Germinal center (tissue), 1 donor: ENCODE measurements around the gene HSF4.

Experiments used
- DNase-seq: peaks from one replicate; pipeline ENCODE4 v3.0.0; 2012; ENCODE audit warnings: mixed read lengths, low spot score

Gene HSF4

GRCh38 chr16:67184995-67185650, 20.6 kb downstream of the HSF4 start:
- peak; percentile 72 for DNase-seq

- no peak for DNase-seq
Observed at GRCh38 chr16:67185651-67186134, 21.1 kb downstream of the HSF4 start.

- DNase-seq: no peak
Observed at GRCh38 chr16:67186550-67186950, 22.0 kb downstream of the HSF4 start.

- no peak for DNase-seq
Observed at GRCh38 chr16:67187175-67187890, 22.8 kb downstream of the HSF4 start.

GRCh38 chr16:67188323-67188722, 23.8 kb downstream of the HSF4 start:
- no peak for DNase-seq

- DNase-seq: no peak
Observed at GRCh38 chr16:67188798-67189197, 24.3 kb downstream of the HSF4 start.

- DNase-seq: no peak
Observed at GRCh38 chr16:67190041-67190440, 25.5 kb downstream of the HSF4 start, which contains the start of gene EXOC3L1. EXOC3L1 (minus strand) TSS chr16:67190136; CDS start chr16:67189676, 460 bp downstream.

- DNase-seq: no peak
Observed at GRCh38 chr16:67190448-67191399, 26.2 kb downstream of the HSF4 start.

- DNase-seq: no peak
Observed at GRCh38 chr16:67191411-67191994, 27.0 kb downstream of the HSF4 start.

GRCh38 chr16:67191995-67192681, 27.6 kb downstream of the HSF4 start, which contains the start of gene E2F4:
E2F4 (plus strand) TSS chr16:67192155; CDS start chr16:67192228, 73 bp downstream.
- DNase-seq: peak; percentile 90

GRCh38 chr16:67192781-67193361, 28.3 kb downstream of the HSF4 start:
- no peak for DNase-seq

GRCh38 chr16:67193536-67193935, 29.0 kb downstream of the HSF4 start:
- no peak for DNase-seq

GRCh38 chr16:67194260-67194659, 29.7 kb downstream of the HSF4 start:
- no peak for DNase-seq

- no peak for DNase-seq
Observed at GRCh38 chr16:67195676-67196075, 31.1 kb downstream of the HSF4 start.

GRCh38 chr16:67196881-67197280, 32.3 kb downstream of the HSF4 start:
- no peak for DNase-seq

- DNase-seq: no peak
Observed at GRCh38 chr16:67197704-67198103, 33.2 kb downstream of the HSF4 start.

GRCh38 chr16:67198238-67198734, 33.7 kb downstream of the HSF4 start:
- DNase-seq: peak; percentile 63

GRCh38 chr16:67199011-67199807, 34.7 kb downstream of the HSF4 start, which contains the start of gene ELMO3:
ELMO3 (plus strand) TSS chr16:67199131; CDS start chr16:67199327, 196 bp downstream.
- DNase-seq: no peak

- no peak for DNase-seq
Observed at GRCh38 chr16:67199808-67200198, 35.3 kb downstream of the HSF4 start.

- no peak for DNase-seq
Observed at GRCh38 chr16:67200491-67200890, 35.9 kb downstream of the HSF4 start.
